IMR-90 (cell line): Measurements from ENCODE around the gene TGM2.

ENCODE experiments used
- CHD1 ChIP-seq: IDR thresholded peaks from 2 replicates; pipeline ENCODE4 v1.6.1; 2012; ENCODE audit warnings: low read depth, low read length, improper control_type of control experiment
- CTCF ChIP-seq: conservative IDR thresholded peaks from 2 replicates; pipeline ENCODE4 v1.5.1; 2012; ENCODE audit warnings: mild to moderate bottlenecking, low read depth, low read length, improper control_type of control experiment
- MAZ ChIP-seq: IDR thresholded peaks from 2 replicates; pipeline ENCODE4 v1.6.1; 2012; ENCODE audit warnings: low read depth, mild to moderate bottlenecking, low read length, improper control_type of control experiment, moderate library complexity, borderline replicate concordance
- MXI1 ChIP-seq: IDR thresholded peaks from 2 replicates; pipeline ENCODE4 v1.6.1; 2012; ENCODE audit warnings: low read depth, mild to moderate bottlenecking, low read length, moderate library complexity, borderline replicate concordance
- POLR2A ChIP-seq: IDR thresholded peaks from 2 replicates; pipeline ENCODE4 v1.6.1; 2012; ENCODE audit warnings: mild to moderate bottlenecking, low read depth, low read length
- RFX5 ChIP-seq: IDR thresholded peaks from 2 replicates; pipeline ENCODE4 v1.8.0; 2012; ENCODE audit warnings: low read depth, mild to moderate bottlenecking, low read length, moderate library complexity
- SMC3 ChIP-seq: fragments of 150-350 bp; IDR thresholded peaks from 2 replicates; pipeline ENCODE4 v1.6.1; 2016; ENCODE audit warnings: low read depth, mild to moderate bottlenecking, antibody characterized with exemption, low read length, moderate library complexity

GRCh38 chr20:38151455-38151854, 13.6 kb downstream of the TGM2 start:
- TF ChIP-seq CTCF: no peak
- no peak for TF ChIP-seq MXI1
- no peak for TF ChIP-seq CHD1
- TF ChIP-seq MAZ: no peak
- no peak for TF ChIP-seq POLR2A
- TF ChIP-seq RFX5: no peak
- TF ChIP-seq SMC3: no peak
